Measurements from ENCODE around the gene DEPDC1B. TPM values are rescaled to one million over a fixed set of nuclear protein-coding genes. Genes with fewer than 3 reads are reported as not detected.

The DEPDC1B gene
- polyA plus RNA-seq, 1 donor from 2014 or later, result 7.1 TPM

DNA sequence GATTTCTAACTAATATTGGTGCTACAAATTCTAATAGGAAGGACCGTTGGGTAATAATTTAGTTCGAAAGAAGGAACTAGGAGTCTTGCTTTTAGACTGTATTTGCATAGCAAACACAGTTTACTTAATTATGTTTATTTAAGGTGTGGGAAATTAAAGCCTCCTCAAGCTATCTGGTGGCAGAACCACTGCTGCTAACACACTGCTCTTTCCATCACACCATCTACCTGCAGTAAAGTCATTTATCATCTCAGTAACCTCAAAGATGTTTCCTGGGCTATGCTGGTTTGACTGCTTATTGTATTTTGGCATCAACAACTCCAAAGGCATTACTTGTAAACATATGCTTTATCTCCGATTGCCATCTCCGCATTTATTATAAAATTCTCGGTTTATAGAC lies 114.3 kb downstream of the DEPDC1B start:
- Histone ChIP-seq H3K4me2 (ENCODE audit: low read length) (no peak overlapping the region), H3F3A (ENCODE audit: insufficient read depth, low read length, poor library complexity, severe bottlenecking) (no peaks in the 10 kb centered on the region), H3K4me3 (ENCODE audit: low read length) (no peak overlapping the region), H3K36me3 (ENCODE audit: insufficient read depth, low read length) (no peaks in the 10 kb centered on the region), H4K20me1 (ENCODE audit: insufficient read depth) (no peaks in the 10 kb centered on the region), H3K9me3 (ENCODE audit: low read length) (no peaks in the 10 kb centered on the region), H2AFZ (ENCODE audit: low read depth, low read length) (no peak overlapping the region), H3K27ac (ENCODE audit: low read length) (no peak overlapping the region), H3K9me2 (ENCODE audit: insufficient read depth, low read length) (no peaks in the 10 kb centered on the region), H3K27me3 (ENCODE audit: insufficient read depth, low read depth, low read length) (no peaks in the 10 kb centered on the region), H3K79me2 (replicated peaks; ENCODE audit: insufficient read depth, low read length) (no peaks in the 10 kb centered on the region), H3K9ac (ENCODE audit: low read length) (no peak overlapping the region)
- TF ChIP-seq TAF1 (IDR thresholded peaks at IDR 0.05; ENCODE audit: low read depth), result no peak
- TF ChIP-seq EZH2 (IDR thresholded peaks at IDR 0.05; ENCODE audit: borderline replicate concordance, insufficient read depth, low read length, poor library complexity, severe bottlenecking), result no peak
- TF ChIP-seq, protein P1, sequence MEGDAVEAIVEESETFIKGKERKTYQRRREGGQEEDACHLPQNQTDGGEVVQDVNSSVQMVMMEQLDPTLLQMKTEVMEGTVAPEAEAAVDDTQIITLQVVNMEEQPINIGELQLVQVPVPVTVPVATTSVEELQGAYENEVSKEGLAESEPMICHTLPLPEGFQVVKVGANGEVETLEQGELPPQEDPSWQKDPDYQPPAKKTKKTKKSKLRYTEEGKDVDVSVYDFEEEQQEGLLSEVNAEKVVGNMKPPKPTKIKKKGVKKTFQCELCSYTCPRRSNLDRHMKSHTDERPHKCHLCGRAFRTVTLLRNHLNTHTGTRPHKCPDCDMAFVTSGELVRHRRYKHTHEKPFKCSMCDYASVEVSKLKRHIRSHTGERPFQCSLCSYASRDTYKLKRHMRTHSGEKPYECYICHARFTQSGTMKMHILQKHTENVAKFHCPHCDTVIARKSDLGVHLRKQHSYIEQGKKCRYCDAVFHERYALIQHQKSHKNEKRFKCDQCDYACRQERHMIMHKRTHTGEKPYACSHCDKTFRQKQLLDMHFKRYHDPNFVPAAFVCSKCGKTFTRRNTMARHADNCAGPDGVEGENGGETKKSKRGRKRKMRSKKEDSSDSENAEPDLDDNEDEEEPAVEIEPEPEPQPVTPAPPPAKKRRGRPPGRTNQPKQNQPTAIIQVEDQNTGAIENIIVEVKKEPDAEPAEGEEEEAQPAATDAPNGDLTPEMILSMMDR (IDR thresholded peaks at IDR 0.05; ENCODE audit: poor library complexity, severe bottlenecking), result no peak
- no peak for TF ChIP-seq RAD21 (conservative IDR thresholded peaks at IDR 0.05)
- TF ChIP-seq SMC3 (conservative IDR thresholded peaks at IDR 0.05; ENCODE audit: poor library complexity), result no peak
- TF ChIP-seq MXI1 (conservative IDR thresholded peaks at IDR 0.05; ENCODE audit: poor library complexity, severe bottlenecking), result no peak
- TF ChIP-seq, protein P2, sequence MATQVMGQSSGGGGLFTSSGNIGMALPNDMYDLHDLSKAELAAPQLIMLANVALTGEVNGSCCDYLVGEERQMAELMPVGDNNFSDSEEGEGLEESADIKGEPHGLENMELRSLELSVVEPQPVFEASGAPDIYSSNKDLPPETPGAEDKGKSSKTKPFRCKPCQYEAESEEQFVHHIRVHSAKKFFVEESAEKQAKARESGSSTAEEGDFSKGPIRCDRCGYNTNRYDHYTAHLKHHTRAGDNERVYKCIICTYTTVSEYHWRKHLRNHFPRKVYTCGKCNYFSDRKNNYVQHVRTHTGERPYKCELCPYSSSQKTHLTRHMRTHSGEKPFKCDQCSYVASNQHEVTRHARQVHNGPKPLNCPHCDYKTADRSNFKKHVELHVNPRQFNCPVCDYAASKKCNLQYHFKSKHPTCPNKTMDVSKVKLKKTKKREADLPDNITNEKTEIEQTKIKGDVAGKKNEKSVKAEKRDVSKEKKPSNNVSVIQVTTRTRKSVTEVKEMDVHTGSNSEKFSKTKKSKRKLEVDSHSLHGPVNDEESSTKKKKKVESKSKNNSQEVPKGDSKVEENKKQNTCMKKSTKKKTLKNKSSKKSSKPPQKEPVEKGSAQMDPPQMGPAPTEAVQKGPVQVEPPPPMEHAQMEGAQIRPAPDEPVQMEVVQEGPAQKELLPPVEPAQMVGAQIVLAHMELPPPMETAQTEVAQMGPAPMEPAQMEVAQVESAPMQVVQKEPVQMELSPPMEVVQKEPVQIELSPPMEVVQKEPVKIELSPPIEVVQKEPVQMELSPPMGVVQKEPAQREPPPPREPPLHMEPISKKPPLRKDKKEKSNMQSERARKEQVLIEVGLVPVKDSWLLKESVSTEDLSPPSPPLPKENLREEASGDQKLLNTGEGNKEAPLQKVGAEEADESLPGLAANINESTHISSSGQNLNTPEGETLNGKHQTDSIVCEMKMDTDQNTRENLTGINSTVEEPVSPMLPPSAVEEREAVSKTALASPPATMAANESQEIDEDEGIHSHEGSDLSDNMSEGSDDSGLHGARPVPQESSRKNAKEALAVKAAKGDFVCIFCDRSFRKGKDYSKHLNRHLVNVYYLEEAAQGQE (IDR thresholded peaks at IDR 0.05; ENCODE audit: borderline replicate concordance), result no peak

DNA sequence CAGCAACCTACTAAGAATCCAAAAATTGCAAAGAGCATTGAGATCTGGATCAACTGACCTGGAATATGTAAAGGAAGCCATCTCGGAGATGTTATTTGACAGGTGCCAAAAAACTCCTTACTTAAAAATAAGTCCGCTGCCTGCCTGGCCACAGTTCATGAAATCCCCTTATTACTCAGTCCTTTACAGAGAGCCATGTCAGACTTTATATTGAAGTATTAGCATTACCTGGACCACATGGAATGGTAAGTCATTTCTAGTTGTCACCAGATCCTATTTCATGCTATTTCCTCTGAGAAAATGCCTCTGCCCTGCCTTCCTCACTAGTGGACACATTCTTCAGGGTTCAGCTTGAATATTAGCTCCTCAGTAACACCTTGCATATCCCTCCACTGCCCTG lies 115.7 kb downstream of the DEPDC1B start:
- Histone ChIP-seq H3K9ac (ENCODE audit: low read length) (no peak overlapping the region), H3K4me3 (ENCODE audit: low read length) (no peak overlapping the region), H2AFZ (ENCODE audit: low read depth, low read length) (no peak overlapping the region), H4K20me1 (ENCODE audit: insufficient read depth) (no peaks in the 10 kb centered on the region), H3K9me3 (ENCODE audit: low read length) (no peaks in the 10 kb centered on the region), H3K27me3 (ENCODE audit: insufficient read depth, low read depth, low read length) (no peaks in the 10 kb centered on the region), H3K4me2 (ENCODE audit: low read length) (no peak overlapping the region), H3K9me2 (ENCODE audit: insufficient read depth, low read length) (no peaks in the 10 kb centered on the region), H3F3A (ENCODE audit: insufficient read depth, low read length, poor library complexity, severe bottlenecking) (no peaks in the 10 kb centered on the region), H3K27ac (ENCODE audit: low read length) (no peak overlapping the region), H3K36me3 (ENCODE audit: insufficient read depth, low read length) (no peaks in the 10 kb centered on the region), H3K79me2 (replicated peaks; ENCODE audit: insufficient read depth, low read length) (no peaks in the 10 kb centered on the region)
- no peak for TF ChIP-seq RAD21 (conservative IDR thresholded peaks at IDR 0.05)
- TF ChIP-seq SMC3 (conservative IDR thresholded peaks at IDR 0.05; ENCODE audit: poor library complexity), result no peak
- TF ChIP-seq MXI1 (conservative IDR thresholded peaks at IDR 0.05; ENCODE audit: poor library complexity, severe bottlenecking), result no peak
- TF ChIP-seq EP300 (conservative IDR thresholded peaks at IDR 0.05; ENCODE audit: poor library complexity, severe bottlenecking), result no peak
- TF ChIP-seq POLR2AphosphoS5 (IDR thresholded peaks at IDR 0.05), result no peak
- no peak for TF ChIP-seq EZH2 (IDR thresholded peaks at IDR 0.05; ENCODE audit: borderline replicate concordance, insufficient read depth, low read length, poor library complexity, severe bottlenecking)
- TF ChIP-seq TAF1 (IDR thresholded peaks at IDR 0.05; ENCODE audit: low read depth), result no peak
- TF ChIP-seq, protein P1 (IDR thresholded peaks at IDR 0.05; ENCODE audit: poor library complexity, severe bottlenecking), result no peak
- TF ChIP-seq, protein P2 (IDR thresholded peaks at IDR 0.05; ENCODE audit: borderline replicate concordance), result no peak

Data from neural cell (in vitro differentiated cells).